Right lung (tissue), 5 donors: ENCODE measurements around the gene PTPRK. TPM values are rescaled to one million over a fixed set of nuclear protein-coding genes. Genes with fewer than 3 reads are reported as not detected.
"Not testable (repeated sequence)": the region's sequence is repeated elsewhere in the genome, so short reads cannot be mapped to it uniquely, and the experiment has no call there.

ENCODE experiments used
- DNase-seq, 2 donors: peaks; one replicate each; pipeline ENCODE4 v3.0.0-alpha.2; 2013
- polyA plus RNA-seq, 5 donors: library from polyadenylated mRNA; unstranded; fragments of 120-200 nt; gene quantifications; one replicate each; pipeline versions ENCODE4 v1.2.1 to v1.2.3, GENCODE V29; 2013; ENCODE audit warnings: inconsistent platforms in 1 of 5, low replicate concordance in 1 of 5; ENCODE audit not compliant: insufficient read length in 5 of 5, insufficient read depth in 1 of 5

Gene PTPRK
- polyA plus RNA-seq, 5 donors: 55.4 to 92.1 (median 85.6) TPM

DNA sequence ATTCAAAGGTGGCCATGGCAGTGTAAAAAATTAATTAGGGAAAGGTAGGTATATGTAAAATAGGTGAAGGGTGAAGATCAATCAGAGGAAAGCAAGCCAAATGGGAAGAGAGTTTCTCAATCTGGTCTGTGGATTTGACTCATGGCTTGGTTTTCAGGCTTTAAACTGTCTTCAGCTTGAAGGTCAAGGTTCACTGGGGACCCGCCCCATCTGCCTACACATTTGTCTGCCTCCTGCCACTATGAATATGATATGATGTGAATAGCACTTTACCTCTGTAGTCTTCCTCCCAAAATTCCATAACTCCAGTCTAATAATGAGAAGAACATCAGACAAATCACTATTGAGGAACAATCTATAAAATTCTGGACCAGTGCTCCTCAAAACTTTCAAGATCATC, 587.3 kb downstream of the PTPRK start:
- no peak for DNase-seq

GRCh38 chr6:127932708-127933107, 587.7 kb downstream of the PTPRK start:
- DNase-seq: no peak

DNA sequence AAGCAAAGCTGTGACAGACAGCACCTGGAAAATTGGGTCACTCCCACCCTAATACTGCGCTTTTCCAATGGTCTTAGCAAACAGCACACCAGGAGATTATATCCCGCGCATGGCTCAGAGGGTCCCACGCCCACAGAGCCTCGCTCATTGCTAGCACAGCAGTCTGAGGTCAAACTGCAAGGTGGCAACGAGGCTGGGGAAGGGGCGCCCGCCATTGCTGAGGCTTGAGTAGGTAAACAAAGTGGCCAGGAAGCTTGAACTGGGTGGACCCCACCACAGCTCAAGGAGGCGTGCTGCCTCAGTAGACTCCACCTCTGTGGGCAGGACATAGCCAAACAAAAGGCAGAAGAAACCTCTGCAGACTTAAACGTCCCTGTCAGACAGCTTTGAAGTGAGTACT, 594.0 kb downstream of the PTPRK start:
- not testable (repeated sequence) for DNase-seq

DNA sequence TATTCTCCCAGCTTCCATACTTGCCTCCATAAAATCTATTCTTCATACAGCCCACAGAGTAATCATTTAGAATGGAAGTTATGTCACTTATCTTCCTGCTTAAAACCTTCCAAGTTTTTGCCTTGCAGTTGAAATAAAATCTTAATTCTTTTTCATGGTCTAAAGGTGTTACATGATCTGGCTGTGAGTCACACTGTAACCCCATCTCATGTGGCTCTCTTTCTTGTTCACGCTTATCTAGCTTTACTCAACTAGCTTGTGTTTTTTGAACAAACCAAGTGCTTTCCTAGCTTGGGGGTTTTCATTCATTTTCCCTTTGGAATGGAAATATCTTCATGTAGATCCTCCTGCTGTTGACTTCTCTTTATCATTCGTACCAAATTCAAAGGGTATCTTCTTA, 596.0 kb downstream of the PTPRK start:
- no peak for DNase-seq

GRCh38 chr6:127924031-127924430, 596.4 kb downstream of the PTPRK start:
- DNase-seq: no peak

DNA sequence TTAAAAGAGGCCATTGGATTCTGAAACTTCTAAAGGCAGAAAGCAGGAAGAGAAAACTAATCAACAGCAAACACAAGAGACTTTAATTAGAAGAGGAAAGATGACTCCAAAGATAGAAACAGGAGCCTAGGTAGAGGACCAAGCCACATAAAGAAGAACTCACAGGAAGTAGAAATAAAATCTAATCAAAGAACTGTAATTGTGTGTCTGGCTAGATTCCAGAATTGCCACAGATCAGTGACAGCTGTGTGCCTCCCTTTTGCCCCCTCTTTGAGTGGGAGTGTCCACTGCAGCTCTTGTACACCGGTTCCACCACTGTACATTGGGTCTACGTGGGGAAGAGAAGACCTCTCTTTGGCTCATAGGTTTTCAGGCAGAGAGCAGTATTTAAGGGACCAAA, 597.3 kb downstream of the PTPRK start:
- no peak for DNase-seq

DNA sequence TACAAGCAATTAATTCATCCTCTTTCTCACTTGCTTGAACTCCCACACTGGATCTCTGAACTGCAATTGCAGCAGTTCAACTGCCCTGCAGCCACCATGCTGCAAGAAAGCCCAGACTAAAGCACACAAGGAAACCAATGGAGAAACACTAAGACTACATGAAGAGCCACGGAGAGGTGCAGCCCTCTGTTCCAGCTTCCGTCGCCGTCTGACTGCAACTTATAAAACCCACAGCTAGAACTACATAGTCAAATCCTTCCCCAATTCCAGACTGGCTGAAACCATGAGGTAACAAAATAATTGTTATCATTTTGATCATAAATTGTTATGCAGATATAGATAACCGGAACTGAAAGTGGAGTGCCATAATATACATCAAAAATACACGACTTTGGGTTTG, 598.4 kb downstream of the PTPRK start:
- no peak for DNase-seq

DNA sequence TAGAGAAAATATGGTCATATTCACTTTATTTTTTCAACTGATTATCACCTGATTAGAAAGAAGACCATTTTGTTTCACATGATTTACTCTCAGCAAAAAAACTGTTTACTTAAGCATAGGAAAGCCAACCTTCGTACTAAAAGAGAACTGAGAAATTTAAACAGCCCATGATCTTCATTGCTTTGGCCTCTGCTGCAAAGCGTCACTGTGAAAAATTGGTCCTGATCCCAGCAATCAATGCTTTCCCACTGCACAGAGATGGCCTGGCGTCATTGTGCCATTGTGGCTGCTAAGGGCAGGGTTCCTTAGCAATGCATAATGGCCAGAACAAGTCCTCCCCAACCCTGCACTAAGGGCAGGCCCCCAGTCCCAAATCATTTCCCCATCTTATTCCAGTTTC, 599.6 kb downstream of the PTPRK start:
- no peak for DNase-seq
